Osteoblast (primary cell): ENCODE data around the gene PARD3. TPM values are rescaled to one million over a fixed set of nuclear protein-coding genes. Genes with fewer than 3 reads are reported as not detected.

Source experiments
- DNase-seq: peaks from one replicate; pipeline ENCODE4 v3.0.0; 2011; ENCODE audit warnings: low spot score, mixed read lengths; ENCODE audit not compliant: insufficient read length; ENCODE audit errors: missing footprints
- H2AFZ ChIP-seq: 2 replicates; pipeline ENCODE4 v1.6.0; 2011; ENCODE audit warnings: mild to moderate bottlenecking, low read length
- H3K27ac ChIP-seq: 2 replicates; pipeline ENCODE4 v1.5.1; 2011; ENCODE audit warnings: mild to moderate bottlenecking, low read depth, low read length, moderate library complexity
- H3K27me3 ChIP-seq: 2 replicates; pipeline ENCODE4 v1.6.0; 2012; ENCODE audit warnings: mild to moderate bottlenecking, control low read depth, inconsistent platforms, low read length, moderate library complexity; ENCODE audit not compliant: insufficient read depth
- H3K36me3 ChIP-seq: 2 replicates; pipeline ENCODE4 v1.5.1; 2011; ENCODE audit warnings: mild to moderate bottlenecking, low read length, control low read depth, moderate library complexity; ENCODE audit not compliant: insufficient read depth
- H3K4me1 ChIP-seq: 2 replicates; pipeline ENCODE4 v1.5.1; 2011; ENCODE audit warnings: mild to moderate bottlenecking, low read length, control low read depth, moderate library complexity; ENCODE audit not compliant: insufficient read depth
- H3K4me2 ChIP-seq: 2 replicates; pipeline ENCODE4 v1.6.0; 2011; ENCODE audit warnings: mild to moderate bottlenecking, low read length; ENCODE audit not compliant: insufficient read depth
- H3K4me3 ChIP-seq: fragments of 200-600 bp; sonication (generic); 3 replicates; pipeline ENCODE4 v1.5.1; 2012; ENCODE audit warnings: mild to moderate bottlenecking, low read length, inconsistent platforms; ENCODE audit not compliant: insufficient read depth
- H3K79me2 ChIP-seq: 2 replicates; pipeline ENCODE4 v1.6.0; 2012; ENCODE audit warnings: mild to moderate bottlenecking, low read length, control low read depth, inconsistent platforms; ENCODE audit not compliant: insufficient read depth
- H3K9me3 ChIP-seq: 2 replicates; pipeline ENCODE4 v1.5.1; 2011; ENCODE audit warnings: low read depth, low read length, control low read depth
- H4K20me1 ChIP-seq: 2 replicates; pipeline ENCODE4 v1.6.0; 2012; ENCODE audit warnings: mild to moderate bottlenecking, low read length, control low read depth; ENCODE audit not compliant: insufficient read depth
- total RNA-seq: library from RNA; depleted of rRNA; stranded (reverse); fragments of >200 nt; gene quantifications from 2 replicates; pipeline ENCODE4 v1.2.3, GENCODE V29; 2012
- TF ChIP-seq, protein P1 (sequence below): IDR thresholded peaks from 2 replicates; pipeline ENCODE4 v1.5.1; 2011; ENCODE audit warnings: mild to moderate bottlenecking, low read depth, low read length, moderate library complexity; ENCODE audit errors: extremely low read depth

PARD3 gene
- total RNA-seq, 1 donor, result 71.7 TPM

DNA sequence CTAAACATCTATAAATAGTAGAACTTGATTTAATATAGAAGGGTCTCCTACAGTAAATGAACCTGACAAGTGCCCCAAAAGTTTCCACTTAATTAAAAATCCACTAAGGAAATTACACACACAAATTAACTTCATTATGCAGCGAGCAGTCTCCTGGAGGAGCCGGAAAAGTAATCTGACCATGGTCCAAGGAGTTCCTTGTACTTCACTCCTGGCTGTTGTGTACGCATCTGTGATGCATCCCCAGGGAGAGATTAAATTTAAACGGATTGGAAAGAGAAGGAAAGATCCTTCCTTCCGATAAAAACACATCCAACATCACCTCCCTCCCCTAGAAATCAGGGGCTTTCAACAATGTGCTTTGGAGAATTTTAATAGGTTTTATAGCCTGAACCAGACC lies 85.5 kb downstream of the PARD3 start:
- TF ChIP-seq, protein P1, sequence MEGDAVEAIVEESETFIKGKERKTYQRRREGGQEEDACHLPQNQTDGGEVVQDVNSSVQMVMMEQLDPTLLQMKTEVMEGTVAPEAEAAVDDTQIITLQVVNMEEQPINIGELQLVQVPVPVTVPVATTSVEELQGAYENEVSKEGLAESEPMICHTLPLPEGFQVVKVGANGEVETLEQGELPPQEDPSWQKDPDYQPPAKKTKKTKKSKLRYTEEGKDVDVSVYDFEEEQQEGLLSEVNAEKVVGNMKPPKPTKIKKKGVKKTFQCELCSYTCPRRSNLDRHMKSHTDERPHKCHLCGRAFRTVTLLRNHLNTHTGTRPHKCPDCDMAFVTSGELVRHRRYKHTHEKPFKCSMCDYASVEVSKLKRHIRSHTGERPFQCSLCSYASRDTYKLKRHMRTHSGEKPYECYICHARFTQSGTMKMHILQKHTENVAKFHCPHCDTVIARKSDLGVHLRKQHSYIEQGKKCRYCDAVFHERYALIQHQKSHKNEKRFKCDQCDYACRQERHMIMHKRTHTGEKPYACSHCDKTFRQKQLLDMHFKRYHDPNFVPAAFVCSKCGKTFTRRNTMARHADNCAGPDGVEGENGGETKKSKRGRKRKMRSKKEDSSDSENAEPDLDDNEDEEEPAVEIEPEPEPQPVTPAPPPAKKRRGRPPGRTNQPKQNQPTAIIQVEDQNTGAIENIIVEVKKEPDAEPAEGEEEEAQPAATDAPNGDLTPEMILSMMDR, result no peak
- no peaks in the 10 kb centered on the region for H3K9me3 ChIP-seq
- peaks cover 13% of the 10 kb centered on the region for H3K79me2 ChIP-seq
- H4K20me1 ChIP-seq, result peaks cover 19% of the 10 kb centered on the region
- H2AFZ ChIP-seq, result no peak overlapping the region
- DNase-seq, result no peak
- no peak overlapping the region for H3K4me2 ChIP-seq
- H3K36me3 ChIP-seq, result no peaks in the 10 kb centered on the region
- H3K27me3 ChIP-seq, result no peaks in the 10 kb centered on the region
- H3K27ac ChIP-seq, result no peak overlapping the region
- peaks cover 32% of the 10 kb centered on the region for H3K4me1 ChIP-seq
- H3K4me3 ChIP-seq, result no peak overlapping the region

DNA sequence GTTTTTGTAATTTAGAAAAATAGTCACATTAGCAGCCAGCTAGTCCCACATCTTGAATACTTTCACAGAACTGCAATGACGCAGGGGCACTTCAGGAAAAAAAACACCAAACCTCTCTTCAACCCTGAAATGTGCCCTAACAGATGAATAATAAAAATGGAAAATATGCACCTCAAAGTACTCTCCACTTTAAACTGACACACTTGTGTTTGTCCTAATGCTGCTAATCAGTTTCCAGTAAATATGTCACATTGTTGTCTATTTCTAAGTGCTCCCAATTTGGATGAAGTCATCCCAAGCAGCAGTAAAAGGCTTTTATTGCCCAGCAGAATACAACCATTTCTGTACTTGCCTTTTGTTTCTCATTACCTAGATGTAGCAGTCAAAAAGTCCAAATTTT lies 86.7 kb downstream of the PARD3 start:
- Histone ChIP-seq H3K4me2 (no peak overlapping the region), H3K36me3 (no peaks in the 10 kb centered on the region), H3K27ac (no peak overlapping the region), H3K4me3 (no peak overlapping the region), H3K79me2 (peaks cover 13% of the 10 kb centered on the region), H3K4me1 (peaks cover 29% of the 10 kb centered on the region), H3K27me3 (no peaks in the 10 kb centered on the region), H3K9me3 (no peaks in the 10 kb centered on the region), H4K20me1 (peaks cover 20% of the 10 kb centered on the region), H2AFZ (no peak overlapping the region)
- no peak for DNase-seq
- TF ChIP-seq, protein P1, result no peak

DNA sequence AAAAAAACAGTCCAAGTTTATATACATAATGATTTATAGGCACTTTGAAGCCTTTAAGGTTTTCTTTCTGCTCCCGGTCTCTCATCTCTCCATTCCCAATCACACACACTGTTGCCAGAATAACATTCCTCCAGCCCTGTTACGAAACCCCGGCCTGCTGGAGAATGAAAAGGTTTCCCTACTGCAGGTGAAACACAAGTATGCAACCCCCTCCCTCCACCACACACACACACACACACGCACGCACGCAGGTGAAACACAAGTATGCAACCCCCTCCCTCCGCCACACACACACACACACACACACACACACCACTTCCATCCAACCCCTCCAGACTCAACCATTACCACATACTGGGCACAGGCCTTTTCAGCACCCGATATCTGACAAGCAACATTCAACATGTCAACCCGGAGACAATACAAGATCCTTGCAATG lies 87.5 kb downstream of the PARD3 start:
- Histone ChIP-seq H3K79me2 (peaks cover 13% of the 10 kb centered on the region), H4K20me1 (peaks cover 20% of the 10 kb centered on the region), H3K9me3 (no peaks in the 10 kb centered on the region)

DNA sequence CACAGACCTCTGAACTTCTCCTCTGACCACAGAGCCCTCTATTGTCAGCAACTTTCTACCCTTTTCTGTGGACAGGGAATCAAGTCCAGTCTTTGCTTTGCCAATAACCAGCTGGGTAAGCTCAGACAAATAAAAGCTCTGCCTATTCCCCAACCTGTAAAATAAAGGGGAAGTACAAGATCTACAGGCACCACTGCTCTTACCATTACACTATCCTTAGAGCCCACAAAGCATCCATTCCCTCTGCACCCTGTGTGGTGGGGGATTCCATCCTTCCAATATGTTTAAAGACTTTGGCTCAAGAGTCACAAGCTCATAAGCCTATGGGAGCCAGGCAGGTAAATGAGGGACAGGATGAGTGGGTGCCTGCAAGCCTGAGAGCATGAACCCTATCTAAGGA lies 88.2 kb downstream of the PARD3 start:
- no peak overlapping the region for H3K27ac ChIP-seq
- no peaks in the 10 kb centered on the region for H3K27me3 ChIP-seq
- peaks cover 16% of the 10 kb centered on the region for H3K79me2 ChIP-seq
- no peak for DNase-seq
- H3K4me2 ChIP-seq, result no peak overlapping the region
- H3K4me1 ChIP-seq, result peaks cover 14% of the 10 kb centered on the region
- H3K4me3 ChIP-seq, result no peak overlapping the region
- peaks cover 16% of the 10 kb centered on the region for H4K20me1 ChIP-seq
- H3K36me3 ChIP-seq, result no peaks in the 10 kb centered on the region
- TF ChIP-seq, protein P1, result no peak
- no peaks in the 10 kb centered on the region for H3K9me3 ChIP-seq
- H2AFZ ChIP-seq, result no peak overlapping the region

More for the DNA sequence above, 87.5 kb downstream of the PARD3 start:
- no peaks in the 10 kb centered on the region for H3K36me3 ChIP-seq
- H3K4me3 ChIP-seq, result no peak overlapping the region
- H3K4me2 ChIP-seq, result no peak overlapping the region
- H3K27me3 ChIP-seq, result no peaks in the 10 kb centered on the region
- TF ChIP-seq, protein P1, result no peak
- peaks cover 21% of the 10 kb centered on the region for H3K4me1 ChIP-seq
- H2AFZ ChIP-seq, result no peak overlapping the region
- DNase-seq, result no peak
- H3K27ac ChIP-seq, result no peak overlapping the region
